Measurements from ENCODE around the gene EID1.

DNA sequence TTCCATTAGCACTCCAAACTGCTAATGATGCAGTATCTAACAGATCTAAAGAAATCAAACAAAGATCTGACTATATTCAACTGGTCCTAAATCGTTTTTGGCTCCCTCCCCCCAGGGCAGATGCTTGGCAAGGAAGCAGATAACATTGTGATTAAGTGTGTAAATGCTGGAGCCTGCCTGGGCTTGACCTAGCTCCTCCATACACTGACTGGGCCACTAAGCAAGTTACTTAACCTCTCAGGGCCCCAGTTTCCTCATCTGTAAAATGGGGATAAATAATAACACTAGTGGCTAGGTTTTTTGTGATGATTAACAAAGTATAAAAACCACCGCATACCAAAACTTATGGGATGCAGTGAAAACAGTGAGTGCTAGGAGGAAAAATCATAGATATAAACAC, 9.2 kb downstream of the EID1 start:
- TF ChIP-seq, protein P1, sequence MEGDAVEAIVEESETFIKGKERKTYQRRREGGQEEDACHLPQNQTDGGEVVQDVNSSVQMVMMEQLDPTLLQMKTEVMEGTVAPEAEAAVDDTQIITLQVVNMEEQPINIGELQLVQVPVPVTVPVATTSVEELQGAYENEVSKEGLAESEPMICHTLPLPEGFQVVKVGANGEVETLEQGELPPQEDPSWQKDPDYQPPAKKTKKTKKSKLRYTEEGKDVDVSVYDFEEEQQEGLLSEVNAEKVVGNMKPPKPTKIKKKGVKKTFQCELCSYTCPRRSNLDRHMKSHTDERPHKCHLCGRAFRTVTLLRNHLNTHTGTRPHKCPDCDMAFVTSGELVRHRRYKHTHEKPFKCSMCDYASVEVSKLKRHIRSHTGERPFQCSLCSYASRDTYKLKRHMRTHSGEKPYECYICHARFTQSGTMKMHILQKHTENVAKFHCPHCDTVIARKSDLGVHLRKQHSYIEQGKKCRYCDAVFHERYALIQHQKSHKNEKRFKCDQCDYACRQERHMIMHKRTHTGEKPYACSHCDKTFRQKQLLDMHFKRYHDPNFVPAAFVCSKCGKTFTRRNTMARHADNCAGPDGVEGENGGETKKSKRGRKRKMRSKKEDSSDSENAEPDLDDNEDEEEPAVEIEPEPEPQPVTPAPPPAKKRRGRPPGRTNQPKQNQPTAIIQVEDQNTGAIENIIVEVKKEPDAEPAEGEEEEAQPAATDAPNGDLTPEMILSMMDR (IDR thresholded peaks at IDR 0.05), result no peak
- TF ChIP-seq POLR2A (IDR thresholded peaks at IDR 0.05; ENCODE audit: low read depth), result no peak

Data from esophagus muscularis mucosa (tissue), 3 donors.